Activated CD8-positive, alpha-beta T cell treated with anti-CD3 and anti-CD28 coated beads, Interleukin-2, amount 10 ng/mL, durations not matched to agents 7 days and 5 days (primary cell): ENCODE results near the gene ANKRD17. TPM values are rescaled to one million over a fixed set of nuclear protein-coding genes. Genes with fewer than 3 reads are reported as not detected.
"Not testable (repeated sequence)": the region's sequence is repeated elsewhere in the genome, so short reads cannot be mapped to it uniquely, and the experiment has no call there.

Source experiments
- ATAC-seq: fragments of 150-1000 bp; cut with Tn5 transposase; one replicate; pipeline ENCODE4 v1.10.0; 2021; ENCODE audit warnings: moderate library complexity
- CTCF ChIA-PET: fragments of 350-600 bp; sonication (Branson Sonifier 250); formaldehyde crosslinking; loops from one replicate; lab custom pipeline; 2021; ENCODE audit warnings: antibody characterized with exemption; lab: Charles Lee
- POLR2A ChIA-PET: fragments of 350-600 bp; sonication (Branson Sonifier 250); formaldehyde crosslinking; loops from one replicate; lab custom pipeline; 2021; ENCODE audit warnings: antibody characterized with exemption; lab: Charles Lee
- DNase-seq: peaks from one replicate; pipeline ENCODE4 v3.0.0-alpha.2; 2020
- H3K27ac Mint-ChIP-seq: one replicate; pipeline ENCODE4 v1.8.0; 2021; ENCODE audit warnings: mild to moderate bottlenecking, mixed read lengths
- H3K27me3 Mint-ChIP-seq: one replicate; pipeline ENCODE4 v1.8.0; 2021; ENCODE audit warnings: low read depth, mixed read lengths
- H3K36me3 Mint-ChIP-seq: one replicate; pipeline ENCODE4 v1.8.0; 2021; ENCODE audit warnings: low read depth, mixed read lengths
- H3K4me1 Mint-ChIP-seq: one replicate; pipeline ENCODE4 v1.8.0; 2021; ENCODE audit warnings: low read depth, mixed read lengths
- H3K4me3 Mint-ChIP-seq: one replicate; pipeline ENCODE4 v1.8.0; 2021; ENCODE audit warnings: mild to moderate bottlenecking, mixed read lengths
- H3K9me3 Mint-ChIP-seq: one replicate; pipeline ENCODE4 v1.8.0; 2022; ENCODE audit warnings: mixed read lengths; ENCODE audit not compliant: insufficient read depth
- total RNA-seq, 2 experiments: library from RNA; stranded (reverse); gene quantifications; one replicate each; pipeline ENCODE4 v1.2.3, GENCODE V29; 2021

ANKRD17 gene
- total RNA-seq, 2 experiments from 2014 or later = 45.8 to 46.6 TPM

- Mint-ChIP-seq H3K4me1 (peaks cover 24% of the 10 kb centered on the region), H3K9me3 (no peaks in the 10 kb centered on the region), H3K27me3 (no peaks in the 10 kb centered on the region), H3K36me3 (peaks cover 5% of the 10 kb centered on the region), H3K27ac (no peak overlapping the region), H3K4me3 (no peak overlapping the region)
- peak; percentile 100 for ATAC-seq
- ChIA-PET POLR2A (interaction anchor here (0.6 to 2.6 kb wide), 5 partner anchors 20 to 153 kb away, joined by 3 to 24 read pairs (median 3); partner anchors contain the start of genes ANKRD17 and COX18), CTCF (interaction anchor here (1.0 to 4.6 kb wide), 3 partner anchors 21 to 184 kb away, joined by 3 to 39 read pairs (median 7); partner anchors contain the start of gene ANKRD17)
- peak; percentile 77 for DNase-seq
Observed at GRCh38 chr4:73222466-73223257, 35.9 kb downstream of the ANKRD17 start.

DNA sequence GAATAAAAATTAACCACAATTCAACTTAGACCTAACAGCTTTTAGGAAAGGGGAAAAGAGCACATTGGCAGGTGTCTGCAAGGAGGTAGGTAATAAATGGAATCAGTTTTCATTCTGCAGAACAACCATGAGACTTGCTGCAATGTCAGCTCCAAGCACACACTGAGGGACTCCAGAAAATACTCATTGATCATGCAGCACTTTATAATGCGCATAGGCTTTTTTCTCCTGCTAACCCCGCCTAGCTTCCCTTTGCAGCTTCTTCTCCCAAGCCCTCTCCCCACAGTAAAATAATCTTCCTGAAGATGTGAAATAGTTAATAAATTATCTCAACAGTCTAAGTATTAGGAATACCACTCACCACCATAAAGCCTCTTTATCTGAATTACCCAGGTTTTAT, 36.9 kb downstream of the ANKRD17 start:
- DNase-seq = no peak
- Mint-ChIP-seq H3K27ac (peak overlapping the region; percentile 35), H3K36me3 (peaks cover 12% of the 10 kb centered on the region), H3K27me3 (no peaks in the 10 kb centered on the region), H3K9me3 (no peaks in the 10 kb centered on the region), H3K4me1 (peaks cover 24% of the 10 kb centered on the region), H3K4me3 (peak overlapping the region; percentile 48)
- ChIA-PET POLR2A (interaction anchor here (1.1 to 2.6 kb wide), 2 partner anchors 37 to 152 kb away, joined by 3 to 24 read pairs; partner anchors contain the start of gene ANKRD17), CTCF (interaction anchor here (0.9 to 4.6 kb wide), 3 partner anchors 34 to 183 kb away, joined by 3 to 39 read pairs (median 3); partner anchors contain the start of gene ANKRD17)
- ATAC-seq = no peak

DNA sequence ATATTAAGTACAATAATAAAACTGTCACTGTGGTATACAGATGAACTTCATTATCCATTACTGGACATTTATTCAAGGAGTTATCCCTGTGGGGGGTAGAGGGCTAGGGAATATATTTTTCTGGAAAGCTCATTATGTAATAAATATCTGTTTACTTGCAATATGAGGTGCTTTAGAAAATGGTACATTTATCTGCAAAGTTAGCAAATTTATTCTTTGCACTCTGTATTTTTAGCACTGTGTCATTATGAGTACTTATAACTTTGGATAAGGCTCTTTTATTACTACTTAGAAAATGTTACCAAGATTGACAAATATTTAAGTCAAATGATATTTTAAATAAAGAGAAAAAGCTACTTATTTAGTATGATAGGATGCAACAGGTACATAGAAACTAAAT, 37.8 kb downstream of the ANKRD17 start:
- CTCF ChIA-PET = interaction anchor here (4.6 kb wide), 1 partner anchor 38 kb away, joined by 39 read pairs; the partner anchor contains the start of gene ANKRD17
- Mint-ChIP-seq H3K9me3 (no peaks in the 10 kb centered on the region), H3K27me3 (no peaks in the 10 kb centered on the region), H3K4me3 (no peak overlapping the region), H3K36me3 (peaks cover 16% of the 10 kb centered on the region), H3K27ac (no peak overlapping the region), H3K4me1 (peaks cover 24% of the 10 kb centered on the region)
- ATAC-seq = no peak
- POLR2A ChIA-PET = no interaction called here
- DNase-seq = no peak

DNA sequence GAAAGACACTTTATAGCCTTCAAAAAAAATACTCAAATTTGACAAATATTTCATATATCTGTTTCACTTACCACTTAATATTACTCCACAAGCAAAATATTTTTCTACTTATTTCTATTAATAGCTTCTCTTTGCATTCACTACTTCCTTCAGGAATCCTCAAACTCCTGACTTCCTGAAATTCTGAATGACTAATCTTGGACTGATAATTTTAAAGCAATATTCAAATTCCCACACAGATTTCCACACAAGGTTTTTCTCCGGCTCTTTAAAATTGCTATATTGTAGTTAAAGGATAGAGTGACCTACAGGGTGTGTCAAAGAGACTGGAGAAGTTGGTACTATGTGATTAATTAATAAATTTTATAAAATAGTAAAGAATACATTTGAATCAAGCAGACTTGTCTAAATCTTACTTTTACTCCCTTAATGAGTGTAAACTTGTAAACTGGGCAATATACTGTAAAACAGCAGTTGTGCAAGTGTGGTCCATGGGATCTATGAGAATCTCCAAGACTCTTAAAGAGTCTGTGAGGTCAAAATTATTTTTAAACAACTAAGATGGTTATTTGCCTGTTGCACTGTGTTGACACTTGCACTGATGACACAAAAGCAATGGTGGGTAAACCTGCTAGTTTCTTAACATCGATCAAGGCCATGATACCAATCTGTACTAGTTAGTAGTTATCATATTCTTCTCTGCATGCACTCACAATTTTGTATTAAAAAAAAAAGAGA, 44.5 kb downstream of the ANKRD17 start:
- no peak for ATAC-seq
- peaks cover under 1% of the 10 kb centered on the region for H3K4me1 Mint-ChIP-seq
- ChIA-PET CTCF (no interaction called here), POLR2A (no interaction called here)
- H3K36me3 Mint-ChIP-seq = peaks cover 29% of the 10 kb centered on the region
- no peaks in the 10 kb centered on the region for H3K27me3 Mint-ChIP-seq
- no peaks in the 10 kb centered on the region for H3K9me3 Mint-ChIP-seq
- no peak for DNase-seq
- no peak overlapping the region for H3K27ac Mint-ChIP-seq
- H3K4me3 Mint-ChIP-seq = no peak overlapping the region

GRCh38 chr4:73212982-73213730, 45.4 kb downstream of the ANKRD17 start:
- H3K27me3 Mint-ChIP-seq = no peaks in the 10 kb centered on the region
- POLR2A ChIA-PET = no interaction called here
- H3K36me3 Mint-ChIP-seq = peaks cover 34% of the 10 kb centered on the region
- no peaks in the 10 kb centered on the region for H3K4me1 Mint-ChIP-seq
- CTCF ChIA-PET = interaction anchor here (0.7 kb wide), 1 partner anchor 76 kb away, joined by 3 read pairs; no protein-coding TSS in a partner anchor
- H3K9me3 Mint-ChIP-seq = peaks cover 5% of the 10 kb centered on the region
- no peak for ATAC-seq
- DNase-seq = no peak
- H3K4me3 Mint-ChIP-seq = no peak overlapping the region
- H3K27ac Mint-ChIP-seq = no peak overlapping the region

GRCh38 chr4:73211968-73212367, 46.6 kb downstream of the ANKRD17 start:
- Mint-ChIP-seq H3K4me3 (no peak overlapping the region), H3K36me3 (peaks cover 32% of the 10 kb centered on the region), H3K4me1 (peaks cover 3% of the 10 kb centered on the region), H3K9me3 (peaks cover 5% of the 10 kb centered on the region), H3K27me3 (no peaks in the 10 kb centered on the region), H3K27ac (no peak overlapping the region)
- ChIA-PET CTCF (interaction anchor here (0.6 to 2.4 kb wide), 2 partner anchors 45 to 424 kb away, joined by 3 to 8 read pairs; no protein-coding TSS in a partner anchor), POLR2A (no interaction called here)
- ATAC-seq (no peak), DNase-seq (no peak)

- Mint-ChIP-seq H3K4me1 (peaks cover 9% of the 10 kb centered on the region), H3K27me3 (no peaks in the 10 kb centered on the region), H3K4me3 (no peak overlapping the region), H3K27ac (no peak overlapping the region), H3K9me3 (peaks cover 9% of the 10 kb centered on the region), H3K36me3 (peaks cover 44% of the 10 kb centered on the region)
- CTCF ChIA-PET = no interaction called here
- DNase-seq (no peak), ATAC-seq (no peak)
- POLR2A ChIA-PET = no interaction called here
Observed at GRCh38 chr4:73208376-73208775, 50.2 kb downstream of the ANKRD17 start.

GRCh38 chr4:73206236-73206635, 52.4 kb downstream of the ANKRD17 start:
- DNase-seq (no peak), ATAC-seq (no peak)
- Mint-ChIP-seq H3K27me3 (no peaks in the 10 kb centered on the region), H3K4me3 (no peak overlapping the region), H3K4me1 (peaks cover 14% of the 10 kb centered on the region), H3K36me3 (peaks cover 46% of the 10 kb centered on the region), H3K27ac (no peak overlapping the region), H3K9me3 (peaks cover 16% of the 10 kb centered on the region)
- ChIA-PET POLR2A (no interaction called here), CTCF (interaction anchor here (0.7 to 0.9 kb wide), 2 partner anchors 51 to 56 kb away, joined by 3 read pairs; no protein-coding TSS in a partner anchor)

DNA sequence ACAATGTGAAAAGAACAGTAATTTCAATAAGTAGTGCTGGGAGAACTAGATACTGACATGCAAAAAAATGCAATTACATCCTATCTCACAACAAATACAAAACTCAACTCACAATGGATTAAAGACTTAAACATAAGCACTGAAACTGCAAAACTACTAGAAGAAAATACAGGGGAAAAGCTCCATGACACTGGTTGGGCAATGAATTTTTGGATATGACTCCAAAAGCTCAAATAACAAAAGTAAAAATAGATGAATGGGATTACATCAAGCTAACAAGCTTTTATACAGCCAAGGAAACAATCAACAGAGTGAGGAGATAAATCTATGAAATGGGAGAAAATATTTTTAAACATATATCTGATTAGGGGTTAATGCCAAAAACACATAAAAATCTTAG, 53.1 kb downstream of the ANKRD17 start:
- H3K36me3 Mint-ChIP-seq = peaks cover 43% of the 10 kb centered on the region
- ATAC-seq (no peak), DNase-seq (no peak)
- no peak overlapping the region for H3K27ac Mint-ChIP-seq
- H3K27me3 Mint-ChIP-seq = no peaks in the 10 kb centered on the region
- POLR2A ChIA-PET = no interaction called here
- peaks cover 14% of the 10 kb centered on the region for H3K4me1 Mint-ChIP-seq
- H3K4me3 Mint-ChIP-seq = no peak overlapping the region
- H3K9me3 Mint-ChIP-seq = peaks cover 16% of the 10 kb centered on the region
- CTCF ChIA-PET = no interaction called here

DNA sequence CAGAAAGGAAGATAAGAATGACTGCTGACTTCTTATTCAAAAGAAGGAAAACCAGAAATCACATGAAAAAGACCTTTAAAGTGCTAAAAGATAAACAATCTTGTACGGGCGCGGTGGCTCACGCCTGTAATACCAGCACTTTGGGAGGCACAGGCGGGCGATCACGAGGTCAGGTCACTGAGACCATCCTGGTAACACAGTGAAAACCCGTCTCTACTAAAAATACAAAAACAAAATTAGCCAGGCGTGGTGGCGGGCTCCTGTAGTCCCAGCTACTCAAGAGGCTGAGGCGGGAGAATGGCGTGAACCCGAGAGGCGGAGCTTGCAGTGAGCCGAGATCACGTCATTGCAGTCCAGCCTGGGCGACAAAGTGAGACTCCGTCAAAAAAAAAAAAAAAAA, 54.6 kb downstream of the ANKRD17 start:
- H3K9me3 Mint-ChIP-seq = peaks cover 16% of the 10 kb centered on the region
- H3K4me3 Mint-ChIP-seq, ATAC-seq, CTCF ChIA-PET, H3K27ac Mint-ChIP-seq, POLR2A ChIA-PET, DNase-seq, H3K27me3 Mint-ChIP-seq: not testable (repeated sequence)
- peaks cover 14% of the 10 kb centered on the region for H3K4me1 Mint-ChIP-seq
- peaks cover 39% of the 10 kb centered on the region for H3K36me3 Mint-ChIP-seq

DNA sequence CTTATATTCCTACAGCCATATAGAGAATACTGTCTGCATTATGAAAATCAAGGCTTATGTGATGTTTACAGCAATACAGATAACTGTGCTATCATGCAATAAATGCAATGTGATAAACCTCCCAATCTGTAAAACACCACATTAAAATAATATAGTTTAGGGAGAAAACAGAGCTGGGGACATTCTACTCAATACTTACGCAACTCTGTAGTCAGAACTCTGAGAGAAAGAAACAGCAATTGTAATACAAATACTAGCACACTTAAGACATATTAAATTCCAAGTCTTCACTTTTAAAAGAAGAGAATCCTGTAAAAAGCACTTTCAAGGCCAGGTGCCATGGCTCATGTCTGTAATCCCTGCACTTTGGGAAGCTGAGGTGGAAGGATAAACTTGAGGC, 61.4 kb downstream of the ANKRD17 start:
- Mint-ChIP-seq H3K27me3 (no peaks in the 10 kb centered on the region), H3K4me3 (no peak overlapping the region), H3K4me1 (peaks cover 7% of the 10 kb centered on the region), H3K9me3 (peaks cover 2% of the 10 kb centered on the region), H3K27ac (no peak overlapping the region), H3K36me3 (peaks cover 3% of the 10 kb centered on the region)
- ChIA-PET CTCF (interaction anchor here (1.1 kb wide), 1 partner anchor 9 kb away, joined by 3 read pairs; no protein-coding TSS in a partner anchor), POLR2A (interaction anchor here (0.6 kb wide), 1 partner anchor 20 kb away, joined by 3 read pairs; no protein-coding TSS in a partner anchor)
- no peak for DNase-seq
- no peak for ATAC-seq
